ENCODE results near the gene SSPN. TPM values are rescaled to one million over a fixed set of nuclear protein-coding genes. Genes with fewer than 3 reads are reported as not detected.
"Not testable (repeated sequence)": the region's sequence is repeated elsewhere in the genome, so short reads cannot be mapped to it uniquely, and the experiment has no call there.

The SSPN gene
- total RNA-seq, 2 donors from 2014 or later: 3.3 to 6.7 TPM

DNA sequence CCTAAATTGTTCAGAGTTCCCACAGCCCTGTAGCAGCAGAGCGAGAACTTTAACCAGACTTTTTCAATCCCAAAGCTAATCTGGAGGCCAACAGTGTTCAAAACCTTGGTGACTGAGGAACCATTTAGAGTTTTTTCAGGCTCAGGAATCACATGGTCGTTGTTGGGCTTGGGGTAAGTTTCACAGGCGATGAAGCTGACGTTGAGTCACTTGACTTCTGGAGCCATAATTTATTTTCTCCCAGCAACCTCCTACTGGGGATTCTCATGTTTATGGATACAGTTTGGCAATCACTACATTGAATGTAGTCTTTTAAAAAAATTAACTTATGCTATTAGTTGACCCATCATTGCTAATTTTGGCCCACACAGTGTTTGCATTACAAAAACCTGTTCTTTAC lies 34.5 kb downstream of the SSPN start:
- Histone ChIP-seq H3K4me3 (no peak overlapping the region), H3K4me1 (peaks cover 8% of the 10 kb centered on the region), H3K9me3 (no peaks in the 10 kb centered on the region), H3K27me3 (no peaks in the 10 kb centered on the region), H3K27ac (no peak overlapping the region), H3K36me3 (replicated peaks in 1 of 2; ENCODE audit: insufficient read depth in 1 of 2, low read depth in 2 of 2) (no peaks in the 10 kb centered on the region)
- intact Hi-C loops (cut with DNase I): no loop called here
- DNase-seq: no peak
- ATAC-seq: no peak
- TF ChIP-seq, protein P1, sequence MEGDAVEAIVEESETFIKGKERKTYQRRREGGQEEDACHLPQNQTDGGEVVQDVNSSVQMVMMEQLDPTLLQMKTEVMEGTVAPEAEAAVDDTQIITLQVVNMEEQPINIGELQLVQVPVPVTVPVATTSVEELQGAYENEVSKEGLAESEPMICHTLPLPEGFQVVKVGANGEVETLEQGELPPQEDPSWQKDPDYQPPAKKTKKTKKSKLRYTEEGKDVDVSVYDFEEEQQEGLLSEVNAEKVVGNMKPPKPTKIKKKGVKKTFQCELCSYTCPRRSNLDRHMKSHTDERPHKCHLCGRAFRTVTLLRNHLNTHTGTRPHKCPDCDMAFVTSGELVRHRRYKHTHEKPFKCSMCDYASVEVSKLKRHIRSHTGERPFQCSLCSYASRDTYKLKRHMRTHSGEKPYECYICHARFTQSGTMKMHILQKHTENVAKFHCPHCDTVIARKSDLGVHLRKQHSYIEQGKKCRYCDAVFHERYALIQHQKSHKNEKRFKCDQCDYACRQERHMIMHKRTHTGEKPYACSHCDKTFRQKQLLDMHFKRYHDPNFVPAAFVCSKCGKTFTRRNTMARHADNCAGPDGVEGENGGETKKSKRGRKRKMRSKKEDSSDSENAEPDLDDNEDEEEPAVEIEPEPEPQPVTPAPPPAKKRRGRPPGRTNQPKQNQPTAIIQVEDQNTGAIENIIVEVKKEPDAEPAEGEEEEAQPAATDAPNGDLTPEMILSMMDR (IDR thresholded peaks at IDR 0.05): no peak
- TF ChIP-seq POLR2A (IDR thresholded peaks at IDR 0.05): no peak
- WGBS, 2 donors: 85 to 86% methylated on average over 4 of the region's 4 CpGs

- Histone ChIP-seq H3K27me3 (no peaks in the 10 kb centered on the region), H3K9me3 (no peaks in the 10 kb centered on the region), H3K36me3 (replicated peaks in 1 of 2; ENCODE audit: insufficient read depth in 1 of 2, low read depth in 2 of 2) (no peaks in the 10 kb centered on the region), H3K4me3 (no peak overlapping the region), H3K27ac (no peak overlapping the region), H3K4me1 (peaks cover 6% of the 10 kb centered on the region)
- no peak for DNase-seq
- WGBS, 2 donors: 71 to 79% methylated on average over 4 of the region's 4 CpGs
- intact Hi-C loops (cut with DNase I): no loop called here
- no peak for TF ChIP-seq POLR2A (IDR thresholded peaks at IDR 0.05)
- TF ChIP-seq, protein P1 (IDR thresholded peaks at IDR 0.05): no peak
- ATAC-seq: no peak
These were observed 36.1 kb downstream of the SSPN start for GRCh38 chr12:26231470-26231869.

GRCh38 chr12:26231921-26232320 lies 36.5 kb downstream of the SSPN start:
- DNase-seq: no peak
- ATAC-seq: no peak
- Histone ChIP-seq H3K9me3 (no peaks in the 10 kb centered on the region), H3K27ac (no peak overlapping the region), H3K27me3 (no peaks in the 10 kb centered on the region), H3K36me3 (replicated peaks in 1 of 2; ENCODE audit: insufficient read depth in 1 of 2, low read depth in 2 of 2) (no peaks in the 10 kb centered on the region), H3K4me3 (no peak overlapping the region), H3K4me1 (peaks cover 1% of the 10 kb centered on the region)
- intact Hi-C loops (cut with DNase I): no loop called here
- WGBS, 2 donors: 78 to 79% methylated on average over 3 of the region's 3 CpGs
- TF ChIP-seq, protein P1 (IDR thresholded peaks at IDR 0.05): no peak
- no peak for TF ChIP-seq POLR2A (IDR thresholded peaks at IDR 0.05)

GRCh38 chr12:26233631-26234030 lies 38.3 kb downstream of the SSPN start:
- no peaks in the 10 kb centered on the region for H3K27me3 ChIP-seq
- ATAC-seq (no peak), DNase-seq (no peak)
- H3K4me1 ChIP-seq: no peaks in the 10 kb centered on the region
- no peak overlapping the region for H3K4me3 ChIP-seq
- no peak for TF ChIP-seq POLR2A (IDR thresholded peaks at IDR 0.05)
- TF ChIP-seq, protein P1 (IDR thresholded peaks at IDR 0.05): no peak
- intact Hi-C loops (cut with DNase I): no loop called here
- whole genome bisulfite sequencing, 2 donors: 86% methylated on average over 9 of the region's 9 CpGs
- H3K27ac ChIP-seq: no peak overlapping the region
- no peaks in the 10 kb centered on the region for H3K36me3 ChIP-seq (replicated peaks in 1 of 2; ENCODE audit: insufficient read depth in 1 of 2, low read depth in 2 of 2)
- H3K9me3 ChIP-seq: no peaks in the 10 kb centered on the region

- H3K27me3 ChIP-seq; H3K4me1 ChIP-seq; H3K9me3 ChIP-seq; intact Hi-C loops (cut with DNase I); DNase-seq; ATAC-seq; H3K36me3 ChIP-seq (replicated peaks in 1 of 2; ENCODE audit: insufficient read depth in 1 of 2, low read depth in 2 of 2); H3K4me3 ChIP-seq; H3K27ac ChIP-seq: not testable (repeated sequence)
- WGBS, 2 donors: 93 to 96% methylated on average over 2 of the region's 2 CpGs
These were observed 40.1 kb downstream of the SSPN start for GRCh38 chr12:26235465-26235864.
